Measurements from ENCODE around the gene SDHB.
A peak's percentile ranks its signal among the peaks of the same experiment; 100 is the strongest.

Gene SDHB

DNA sequence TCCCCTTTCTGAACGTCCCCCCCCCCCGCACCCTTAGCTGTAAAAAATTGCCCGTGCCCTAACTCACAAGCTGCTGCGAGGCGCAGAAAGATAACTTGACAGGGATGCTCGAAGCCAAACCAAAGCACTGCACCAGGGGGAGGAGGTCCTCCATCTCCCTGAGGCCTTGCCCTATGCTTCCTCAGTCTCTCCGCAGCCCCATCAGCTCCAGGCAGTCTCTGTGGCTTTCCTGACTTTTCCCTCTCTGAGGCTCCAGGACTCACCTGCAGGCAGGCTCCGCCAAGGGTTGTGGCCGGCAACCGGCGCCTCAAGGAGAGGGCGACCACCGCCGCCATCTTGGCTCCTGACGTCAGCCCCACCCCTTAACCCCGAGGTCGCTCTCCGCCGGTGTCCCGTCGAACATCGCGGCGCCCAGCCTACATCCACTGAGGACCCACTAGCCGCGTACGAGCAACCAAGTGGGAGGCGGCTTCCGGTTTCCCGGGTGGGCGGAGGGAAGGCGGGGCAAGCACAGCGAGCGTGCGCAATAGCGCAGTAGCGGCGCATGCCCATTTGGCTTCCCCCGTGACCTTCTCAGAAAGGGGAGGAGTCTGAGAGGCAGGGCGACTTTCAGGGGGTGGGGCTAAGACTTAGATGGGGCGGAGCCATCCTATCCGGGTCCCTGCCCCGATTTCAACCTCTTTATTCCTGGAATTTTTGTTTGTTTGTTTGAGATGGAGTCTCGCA is at the start of gene SDHB:
Gene SDHB (minus strand): TSS at position 348 of the 726 bp plus-strand sequence. CDS start 13 bp downstream, at position 335.
- FAIRE-seq, result peak; percentile 91

DNA sequence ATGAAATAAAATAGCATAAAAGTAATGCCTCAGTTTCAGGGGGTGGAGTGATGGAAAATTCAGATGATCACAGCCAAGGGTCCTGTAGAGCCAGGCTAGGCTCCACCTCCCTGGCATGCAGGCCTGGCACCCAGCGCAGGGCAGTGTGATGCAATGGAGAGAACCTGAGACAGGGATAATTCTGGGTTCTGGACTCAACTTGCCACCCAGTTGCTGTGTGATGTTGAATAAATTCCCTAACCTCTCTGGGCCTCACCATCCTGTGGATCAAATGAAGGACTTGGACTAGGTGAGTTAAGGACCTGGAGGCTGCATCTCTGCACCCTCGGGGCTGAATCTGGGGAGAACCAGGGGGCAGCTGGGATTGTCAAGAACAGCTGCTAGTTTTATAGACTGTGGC is 48.4 kb upstream of the SDHB start:
- no peak for FAIRE-seq

DNA sequence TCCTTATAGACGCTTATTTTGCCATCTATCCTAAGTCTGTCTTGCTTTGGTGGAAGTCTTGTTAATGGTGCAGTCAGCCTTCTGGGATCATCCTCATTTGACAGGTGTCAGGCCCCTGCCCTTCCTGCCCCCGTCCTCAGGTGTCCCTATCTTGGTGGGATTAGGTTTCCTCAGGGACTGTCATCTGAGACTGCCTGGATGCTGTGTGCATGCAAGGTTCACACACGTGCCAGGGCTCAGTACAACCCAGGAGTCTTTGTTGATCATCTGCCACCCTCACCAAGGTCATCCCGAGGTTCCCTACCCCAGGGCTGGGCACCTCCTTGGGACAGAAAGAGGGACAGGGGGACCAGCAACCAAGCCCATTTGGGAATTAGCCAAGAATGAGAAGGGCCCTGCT is 47.4 kb upstream of the SDHB start:
- FAIRE-seq, result no peak

DNA sequence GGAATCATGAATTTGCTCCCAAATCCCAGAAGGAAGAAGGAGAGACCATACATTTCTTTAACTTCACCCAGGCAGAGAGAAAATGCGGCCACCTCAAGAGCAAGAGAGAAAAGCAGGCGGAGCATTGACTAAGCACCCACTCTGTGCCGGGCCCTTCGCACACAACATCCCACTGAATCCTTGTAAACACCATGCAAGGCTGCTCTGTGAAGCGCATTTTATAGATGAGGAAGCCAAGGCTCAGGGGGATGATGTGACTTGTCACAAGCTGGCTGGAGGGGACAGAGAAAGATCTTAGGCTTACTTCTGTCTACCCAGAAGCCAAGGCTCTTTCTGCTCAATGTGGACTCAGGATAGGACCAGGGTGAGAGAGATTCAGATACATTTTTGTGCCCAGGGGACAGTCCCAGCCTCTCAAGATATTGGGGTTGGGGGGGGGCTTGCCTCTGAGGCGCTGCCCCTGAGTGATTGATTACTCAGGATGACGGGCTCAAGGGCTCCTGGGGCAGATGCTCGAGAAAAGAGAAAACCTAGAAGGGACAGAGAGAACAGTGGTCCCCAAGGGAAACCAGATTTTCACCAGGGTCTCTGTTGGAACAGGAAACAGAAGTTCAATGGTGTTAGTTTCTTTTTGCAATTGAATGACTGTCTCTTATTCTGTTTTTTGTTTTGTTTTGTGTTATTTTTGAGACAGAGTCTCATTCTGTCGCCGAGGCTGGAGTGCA is 45.9 kb upstream of the SDHB start:
- no peak for FAIRE-seq

DNA sequence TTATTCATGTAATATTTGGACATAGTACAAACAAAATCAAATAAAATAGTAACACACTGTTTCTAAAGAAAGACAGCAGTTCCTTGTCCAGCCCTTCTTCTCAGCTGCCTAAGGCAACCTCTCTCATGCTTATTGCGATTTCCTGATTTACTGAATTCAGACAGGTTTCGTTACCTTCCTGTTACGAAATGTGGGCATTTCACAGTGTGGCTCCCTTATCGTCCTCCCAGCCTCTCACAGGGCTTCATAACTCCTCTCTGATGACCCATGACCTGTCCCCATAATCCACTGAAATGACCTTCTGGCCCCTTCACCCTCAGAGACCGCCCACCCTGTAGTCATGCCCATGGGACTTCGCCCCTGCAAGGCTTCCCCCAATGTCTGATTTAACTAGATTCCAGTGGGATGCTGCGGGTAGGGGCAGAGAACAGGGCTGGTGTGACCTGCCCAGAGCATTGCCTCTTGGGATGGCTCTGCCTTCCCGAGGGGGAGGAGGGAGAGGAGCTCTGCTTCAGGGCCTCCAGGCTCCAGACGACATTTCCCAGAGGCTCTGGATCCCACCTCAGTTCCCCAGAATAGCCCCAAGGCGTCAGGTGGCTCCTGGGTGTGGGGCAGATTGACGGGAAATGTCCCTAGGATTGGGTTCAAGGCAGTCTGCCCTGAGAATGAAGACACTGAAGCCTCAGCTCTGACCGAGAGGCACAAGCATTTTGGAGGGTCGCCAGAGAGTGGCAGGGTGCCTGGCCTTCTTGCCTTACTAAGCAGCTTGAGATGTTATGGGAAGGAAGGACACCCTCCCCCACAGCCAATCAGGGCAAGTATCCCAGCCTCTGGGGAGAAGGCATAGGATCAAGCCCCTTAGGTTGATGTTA is 44.9 kb upstream of the SDHB start:
- no peak for FAIRE-seq

DNA sequence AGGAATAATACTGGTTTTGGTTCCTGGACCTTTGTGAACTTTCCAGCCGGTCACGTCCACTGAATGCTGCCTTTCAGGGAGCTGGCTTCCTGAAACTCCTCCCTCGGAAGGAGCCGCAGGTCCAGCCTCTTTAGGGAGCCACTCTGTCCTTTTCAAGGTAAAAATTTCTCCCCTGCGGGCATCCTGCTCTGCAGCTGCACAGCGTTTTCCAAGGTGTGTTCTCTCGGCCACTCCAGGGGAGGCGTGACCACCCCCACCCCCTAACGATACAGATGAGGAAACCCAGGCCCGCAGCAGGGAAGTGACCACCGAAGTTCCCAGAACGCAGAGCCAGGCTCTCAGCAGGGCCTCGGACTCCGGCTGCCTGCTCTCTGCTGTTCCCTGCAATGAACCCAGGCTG is 44.0 kb upstream of the SDHB start:
- FAIRE-seq, result no peak

DNA sequence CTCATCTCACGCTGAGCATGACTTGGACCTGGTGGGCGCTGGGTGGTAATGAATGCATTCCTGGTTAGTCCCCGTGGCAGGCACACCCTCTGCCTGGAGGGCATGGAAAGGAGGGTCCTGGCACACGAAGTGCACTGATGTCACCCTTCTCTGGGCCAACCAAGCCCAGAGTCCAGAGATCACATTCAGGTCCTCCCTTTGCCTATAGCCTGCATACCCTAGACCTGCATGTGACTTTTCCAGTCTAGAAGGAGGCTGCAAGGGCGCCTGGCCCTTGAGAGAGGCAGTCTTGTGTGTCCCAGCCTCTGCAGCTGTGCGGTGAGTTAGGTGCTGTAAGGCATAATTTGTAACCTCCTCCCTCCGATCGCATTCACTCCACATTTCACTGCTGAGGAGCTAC is 43.3 kb upstream of the SDHB start:
- FAIRE-seq, result no peak

DNA sequence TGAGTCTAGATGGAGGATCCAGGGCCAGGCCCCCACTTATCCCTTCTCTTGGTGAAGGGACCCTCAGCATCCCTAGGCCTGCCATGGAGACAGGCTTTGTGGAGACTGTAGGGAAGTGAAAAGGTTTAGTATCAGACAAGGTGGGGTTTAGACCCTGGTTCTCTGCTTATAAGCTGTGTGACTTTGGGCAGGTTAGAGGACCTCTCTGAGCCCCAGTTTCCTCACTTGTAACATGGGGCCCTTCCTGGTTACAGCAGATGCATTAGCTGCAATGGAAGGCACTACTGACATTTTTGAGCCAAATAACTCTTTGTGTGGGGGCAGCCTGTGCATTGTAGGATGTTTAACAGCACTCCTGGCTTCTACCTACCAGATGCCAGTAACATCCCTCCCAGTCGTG is 42.8 kb upstream of the SDHB start:
- FAIRE-seq, result no peak

DNA sequence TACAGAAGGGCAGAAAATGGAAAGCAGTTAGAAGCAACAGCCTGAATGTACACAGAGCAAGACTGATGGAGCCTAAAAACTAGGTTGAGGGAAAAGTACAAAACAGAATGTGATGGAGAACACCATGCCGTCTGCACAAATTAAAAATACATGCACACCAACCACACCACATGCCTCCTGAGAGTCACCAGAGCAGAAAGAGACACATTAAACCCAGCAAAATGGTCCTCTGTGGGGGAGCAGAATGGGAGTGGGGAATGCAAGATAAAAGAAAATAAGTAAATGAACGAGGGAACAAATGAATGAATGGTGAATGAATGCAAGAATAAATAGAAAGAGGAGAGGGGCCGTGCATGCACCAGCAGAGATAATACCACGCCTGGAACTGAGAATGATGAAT is 41.3 kb upstream of the SDHB start:
- no peak for FAIRE-seq

DNA sequence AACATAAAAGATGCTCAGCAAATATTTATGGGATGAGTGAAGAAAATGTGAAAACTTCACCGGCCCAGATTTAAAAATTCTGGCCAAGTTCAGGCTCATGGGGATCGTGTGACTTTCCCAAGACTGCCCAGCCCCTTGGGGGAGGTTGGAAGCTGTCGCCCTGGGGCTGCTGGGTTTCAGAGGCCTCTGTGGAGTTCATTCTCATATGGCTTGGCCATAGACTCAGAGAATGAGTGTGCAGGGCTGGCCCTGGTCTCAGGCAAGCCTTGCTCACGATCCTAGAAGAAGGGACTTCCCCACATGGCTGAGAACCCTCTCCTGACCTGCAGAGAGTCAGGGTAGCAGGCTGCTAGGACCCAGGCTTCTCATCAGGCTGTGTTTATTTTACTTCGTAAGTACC is 40.8 kb upstream of the SDHB start:
- FAIRE-seq, result no peak

DNA sequence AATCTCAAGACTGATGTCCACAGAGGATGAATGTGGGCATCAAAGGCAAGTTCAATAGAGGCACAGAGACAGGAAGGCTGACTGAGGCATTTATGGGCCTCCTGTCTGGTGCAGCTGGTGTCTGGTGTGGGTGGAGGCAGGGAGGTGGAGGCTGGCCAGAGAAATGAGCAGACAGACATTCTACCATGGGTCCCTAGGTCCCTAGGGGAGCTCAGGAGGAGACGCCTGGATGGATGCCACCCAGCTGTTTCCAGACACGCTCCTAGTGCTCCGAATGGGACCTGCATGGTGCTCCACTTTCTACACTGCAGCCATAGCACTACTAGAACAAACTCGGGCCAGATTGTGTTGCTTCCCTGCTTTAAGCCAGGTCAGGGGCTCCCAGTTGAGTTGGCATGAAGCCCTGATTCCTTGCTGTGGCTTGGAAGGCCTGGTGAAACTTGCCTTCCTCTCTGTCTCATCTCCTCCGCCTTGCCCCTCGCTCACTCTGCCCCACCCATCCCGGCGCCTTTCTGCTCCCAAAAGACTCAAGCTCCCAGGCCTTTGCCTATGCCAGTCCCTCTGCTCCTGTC is 40.1 kb upstream of the SDHB start:
- FAIRE-seq, result no peak

DNA sequence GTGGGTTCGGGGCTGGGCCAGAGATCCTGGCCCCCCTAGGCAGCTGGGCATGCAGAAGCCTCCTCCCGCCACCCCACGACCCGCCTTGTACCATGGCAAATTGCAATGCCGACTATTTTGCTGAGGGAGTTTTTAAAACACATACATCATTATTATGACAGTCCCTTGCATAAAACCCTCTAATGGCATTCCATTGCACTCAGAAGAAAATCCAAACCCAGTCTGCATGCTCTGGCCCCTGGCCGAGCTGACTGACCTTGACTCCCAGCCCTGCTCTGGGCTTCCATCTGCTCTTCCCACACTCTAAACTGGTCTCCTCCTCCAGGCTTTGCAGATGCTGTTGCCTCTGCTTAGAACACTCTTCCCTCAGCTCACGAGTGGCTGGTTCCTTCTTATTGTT is 37.4 kb upstream of the SDHB start:
- FAIRE-seq, result no peak

DNA sequence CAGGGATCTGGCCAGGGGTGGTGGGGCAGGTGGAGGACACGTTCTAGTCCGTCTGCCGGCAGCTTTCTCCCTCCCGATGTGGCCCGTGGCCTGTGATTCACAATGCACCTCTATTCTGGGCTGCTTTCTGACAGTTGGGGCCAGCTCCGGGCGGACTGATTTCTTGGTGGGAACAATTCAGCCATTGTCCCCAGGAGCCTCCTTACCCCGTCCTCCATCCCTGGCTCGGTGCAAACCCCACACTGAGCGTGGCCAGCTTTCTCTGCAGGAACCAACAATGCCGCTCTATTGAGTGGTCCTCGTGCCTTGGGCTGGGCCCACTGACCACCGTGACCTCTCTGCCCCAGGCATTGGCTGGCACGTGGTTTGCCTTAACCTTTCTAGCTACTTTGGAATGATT is 35.7 kb upstream of the SDHB start:
- no peak for FAIRE-seq

DNA sequence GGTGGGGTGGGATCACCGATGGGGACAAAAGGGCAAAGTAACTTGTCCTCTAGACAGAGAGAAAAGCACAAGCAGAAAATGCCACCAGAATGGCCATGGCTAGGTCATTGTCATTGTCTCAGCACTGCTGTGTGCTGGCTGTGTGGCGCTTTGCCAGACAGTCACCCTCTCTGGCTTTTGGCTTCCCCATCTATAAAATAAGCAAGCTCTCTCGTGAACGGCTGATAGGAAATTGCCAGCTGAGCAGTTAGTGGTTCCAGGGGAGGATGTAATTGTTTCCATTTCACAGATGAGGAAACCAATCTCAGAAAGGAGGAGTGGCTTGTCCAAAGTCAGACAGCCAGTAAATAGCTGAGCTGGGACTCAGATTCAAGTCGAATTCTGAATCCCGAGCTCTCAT is 32.9 kb upstream of the SDHB start:
- no peak for FAIRE-seq

DNA sequence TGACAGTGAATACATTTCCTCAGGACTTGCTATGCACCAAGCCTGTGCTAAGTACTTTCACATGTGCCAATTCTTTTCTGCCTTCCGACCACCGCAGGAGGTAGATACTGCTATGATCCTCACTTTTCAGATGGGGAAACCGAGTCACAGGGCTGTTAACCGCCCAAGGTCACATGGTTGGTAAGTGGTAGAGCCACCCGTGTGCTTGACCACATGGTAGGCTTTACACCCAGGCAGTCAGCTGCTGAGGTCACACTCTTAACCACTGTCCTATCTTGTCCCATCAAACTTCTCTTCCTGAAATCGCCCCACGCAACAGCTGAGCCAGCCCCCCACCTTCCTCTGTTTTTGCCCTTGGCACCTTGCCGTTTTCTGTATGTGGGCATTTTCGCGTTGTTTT is 31.0 kb upstream of the SDHB start:
- FAIRE-seq, result no peak

DNA sequence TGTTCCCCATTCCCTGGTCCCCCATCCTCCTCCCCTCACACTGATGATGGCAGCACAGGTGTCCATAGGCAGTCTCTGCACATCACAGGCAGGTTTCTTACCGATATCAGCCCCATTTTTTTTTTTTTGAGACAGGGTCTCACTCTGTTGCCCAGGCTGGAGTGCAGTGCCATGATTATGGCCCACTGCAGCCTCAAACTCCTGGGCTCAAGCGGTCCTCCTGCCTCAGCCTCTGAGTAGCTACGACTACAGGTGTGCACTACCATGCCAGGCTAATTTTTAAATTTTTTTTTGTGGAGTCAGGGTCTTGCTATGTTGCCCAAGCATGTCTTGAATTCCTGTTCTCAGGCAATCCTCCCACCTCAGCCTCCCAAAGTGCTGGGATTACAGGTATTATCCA is 28.9 kb upstream of the SDHB start:
- no peak for FAIRE-seq

DNA sequence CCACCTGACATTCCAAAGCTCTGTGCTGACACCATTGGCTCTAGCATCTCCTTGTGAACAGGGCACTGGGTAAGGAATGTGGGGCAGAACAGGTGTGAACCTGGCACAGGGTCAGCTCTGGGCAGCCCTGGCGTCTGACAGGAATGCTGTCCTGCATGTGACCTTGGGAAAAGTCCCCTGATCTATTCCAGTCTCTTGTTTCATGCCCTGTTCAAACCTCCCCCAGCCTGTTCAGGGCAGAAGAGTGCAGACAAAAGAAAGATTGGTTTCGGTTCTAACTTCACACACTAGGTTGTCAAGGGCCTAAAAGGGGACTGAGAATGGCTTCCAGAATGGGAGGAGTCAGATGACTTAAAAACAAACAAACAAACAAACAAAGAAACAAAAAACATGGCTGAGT is 27.6 kb upstream of the SDHB start:
- no peak for FAIRE-seq

DNA sequence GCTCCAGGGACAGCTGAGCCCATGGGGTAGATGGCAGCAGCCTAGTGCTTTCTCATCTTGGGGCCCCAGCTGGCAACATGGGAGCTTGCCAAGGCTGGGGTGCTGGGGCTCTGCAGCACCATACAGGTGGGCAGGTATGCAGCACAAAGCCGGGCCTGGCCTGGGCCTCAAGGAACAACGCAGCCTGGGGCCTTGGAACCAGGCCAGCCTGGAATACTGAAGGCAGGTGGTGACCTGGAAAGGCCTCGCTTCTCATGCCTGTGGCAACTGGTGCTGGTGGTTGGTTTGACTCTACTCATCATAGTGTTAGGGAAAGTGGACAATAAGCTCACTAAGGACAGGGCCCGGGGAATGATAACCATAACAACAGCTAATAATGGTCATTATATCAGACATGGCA is 27.0 kb upstream of the SDHB start:
- no peak for FAIRE-seq

DNA sequence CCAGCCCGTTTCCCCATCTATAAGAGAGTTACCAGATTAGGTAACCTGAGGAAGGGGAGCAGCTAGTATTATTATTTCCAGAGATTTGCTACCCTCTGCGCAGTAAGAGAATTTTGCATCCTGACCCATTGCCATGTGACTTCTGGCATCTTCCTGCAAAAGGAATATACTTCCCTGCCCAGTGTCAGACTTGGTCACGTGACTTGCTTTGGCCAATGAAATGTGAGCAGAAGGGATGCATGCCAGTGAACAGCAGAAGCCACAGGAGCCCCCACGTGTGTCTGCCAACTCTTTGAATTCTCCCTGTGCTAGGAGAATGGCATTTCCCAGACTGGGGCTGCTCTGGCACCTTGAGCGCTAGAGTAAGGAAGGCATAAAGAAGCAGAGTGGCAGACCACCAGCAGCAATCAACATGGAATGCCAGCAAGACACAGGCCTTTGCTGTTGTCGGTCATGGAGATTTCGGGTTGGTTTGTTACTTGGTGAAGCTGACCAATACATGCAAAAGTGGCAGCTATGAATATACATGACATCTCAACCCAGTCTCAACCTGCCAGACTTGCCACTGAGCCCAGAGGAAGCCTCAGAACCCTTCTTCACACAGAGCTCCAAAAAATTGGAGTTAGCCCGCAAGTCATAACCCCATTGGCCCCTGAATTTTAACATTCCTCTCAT is 26.4 kb upstream of the SDHB start:
- FAIRE-seq, result no peak

DNA sequence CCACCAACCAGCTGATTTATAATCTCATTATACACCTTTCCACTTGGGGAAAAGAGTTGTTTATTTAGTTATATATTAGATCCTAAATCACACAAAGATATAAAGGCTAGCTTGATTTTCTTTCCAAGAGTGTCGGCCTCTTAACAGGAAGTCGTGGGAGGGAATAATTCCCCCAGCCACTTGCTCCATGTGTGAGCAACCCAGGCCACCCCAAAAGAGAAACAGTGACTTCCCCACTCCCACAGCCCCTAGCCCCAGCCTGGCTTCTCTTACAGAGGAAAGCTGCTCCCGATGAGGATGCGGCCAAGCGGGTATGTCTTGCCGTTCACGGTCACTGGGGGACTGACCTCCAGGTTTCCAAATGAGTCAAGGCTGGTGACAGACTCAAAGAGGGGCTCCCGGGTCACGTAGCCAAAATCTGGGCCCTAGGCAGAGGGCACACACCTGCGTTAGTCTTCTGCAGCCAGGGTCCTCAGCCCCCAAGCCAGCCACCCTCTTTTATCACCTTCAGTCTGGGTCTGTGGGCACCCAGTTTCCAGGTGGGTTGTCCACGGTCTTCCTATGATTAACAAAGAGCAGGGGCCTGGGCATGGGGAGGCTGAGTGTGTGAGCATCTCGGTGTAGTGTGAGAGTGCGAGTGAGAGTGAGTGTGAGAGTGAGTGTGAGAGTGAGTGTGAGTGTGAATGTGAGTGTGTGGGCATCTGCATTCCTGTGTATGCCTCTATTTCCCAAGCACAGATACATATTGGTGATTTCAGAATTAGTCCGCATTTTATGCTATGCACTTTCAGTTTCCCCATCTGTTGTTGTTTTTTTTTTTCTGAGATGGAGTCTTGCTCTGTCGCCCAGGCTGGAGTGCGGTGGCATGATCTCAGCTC is 25.4 kb upstream of the SDHB start:
- no peak for FAIRE-seq

DNA sequence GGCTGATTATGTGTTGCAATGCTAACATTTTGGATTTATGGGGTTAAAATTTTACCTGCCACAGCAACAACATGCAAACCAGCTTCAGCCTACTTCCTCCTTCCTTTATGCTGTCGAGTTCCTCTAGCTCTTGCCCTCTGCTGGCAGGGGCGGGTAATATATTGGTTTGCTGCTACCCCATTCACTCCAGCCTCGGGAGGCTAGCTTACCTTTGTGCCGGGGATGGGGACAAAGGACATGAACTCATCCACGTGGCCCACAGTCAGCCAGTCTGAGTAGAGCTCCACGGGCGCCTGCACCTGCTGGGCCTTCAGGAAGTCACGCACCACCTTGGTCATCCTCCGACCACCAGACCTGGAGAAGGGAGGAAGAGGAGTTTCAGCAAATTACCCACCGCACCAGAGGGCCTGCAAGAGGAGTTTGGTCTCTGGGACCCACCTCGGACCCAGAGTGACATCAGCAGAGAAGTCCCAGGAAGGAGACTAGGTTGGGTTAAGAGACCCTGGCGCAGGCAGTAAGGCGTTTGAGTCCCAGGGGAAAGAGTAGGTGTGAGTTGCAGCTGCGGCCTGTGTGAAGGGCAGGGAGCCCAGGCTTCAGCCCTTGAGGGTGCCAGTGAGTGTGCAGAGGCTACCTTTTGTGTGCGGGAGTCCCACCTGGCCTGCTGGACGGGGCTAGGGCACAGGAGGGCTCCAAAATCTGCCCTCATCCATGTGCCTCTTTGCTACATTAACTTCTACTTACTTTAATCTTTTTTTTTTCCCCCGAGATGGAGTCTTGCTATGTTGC is 21.8 kb upstream of the SDHB start:
- no peak for FAIRE-seq

Measured in colon (tissue), 2 donors.